ENCODE results near the gene MSL1. TPM values are rescaled to one million over a fixed set of nuclear protein-coding genes. Genes with fewer than 3 reads are reported as not detected.
A peak's percentile ranks its signal among the peaks of the same experiment; 100 is the strongest.

MSL1 gene
- total and polyA plus RNA-seq, 2 of the 4 experiments (the other 2 are of a cell fraction) = 28.3 to 48.4 TPM

DNA sequence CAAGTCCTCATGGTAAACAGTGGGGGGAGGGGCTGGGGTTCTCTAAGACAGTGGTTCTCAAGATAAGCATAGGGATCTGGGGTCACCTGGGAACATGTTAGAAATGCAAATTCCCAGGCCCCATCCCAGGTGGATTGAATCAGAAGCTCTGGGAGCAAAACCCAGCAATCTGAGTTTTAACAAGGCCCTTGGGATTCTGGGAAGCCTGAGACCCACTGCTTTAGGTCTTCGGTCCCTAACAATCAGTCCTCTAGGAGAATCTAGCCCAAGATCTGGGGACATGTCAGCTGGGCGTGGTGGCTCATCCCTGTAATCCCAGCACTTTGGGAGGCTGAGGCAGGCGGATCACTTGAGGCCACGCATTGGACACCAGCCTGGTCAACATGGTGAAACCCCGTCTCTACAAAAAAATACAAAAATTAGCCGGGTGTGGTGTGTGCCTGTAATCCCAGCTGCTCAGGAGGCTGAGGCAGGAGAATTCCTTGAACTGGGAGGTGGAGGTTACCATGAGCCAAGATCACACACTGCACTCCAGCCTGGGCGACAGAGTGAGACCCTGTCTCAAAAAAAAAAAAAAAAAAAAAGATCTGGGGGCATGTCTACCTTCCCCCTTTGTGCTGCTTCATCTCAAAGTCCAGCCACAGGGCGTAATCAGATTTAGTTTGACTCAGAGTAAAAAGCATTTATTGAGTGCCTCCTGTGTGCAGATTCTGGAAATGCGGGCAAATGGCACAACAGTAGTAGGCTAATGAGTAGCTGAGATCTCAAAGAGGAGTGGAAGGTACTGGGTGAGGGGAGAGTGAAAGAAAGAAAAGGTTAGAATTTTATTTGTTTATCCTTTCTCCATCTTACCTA, 12.6 kb upstream of the MSL1 start:
- ATAC-seq (ENCODE audit: low read depth) (no peak), DNase-seq (no peak)
- Histone ChIP-seq H4K20me1 (ENCODE audit: insufficient read depth, low read length) (no peaks in the 10 kb centered on the region), H2AFZ (replicated peaks; ENCODE audit: low read length, poor library complexity) (no peak overlapping the region), H2BK15ac (ENCODE audit: low read depth, low read length) (peak overlapping the region; percentile 62; the same call in 1 of the 3 replicates), H3K4me1 (ENCODE audit: control insufficient read depth, insufficient read depth, low read length) (peaks cover 53% of the 10 kb centered on the region), H3K27ac (ENCODE audit: insufficient read depth, low read length) (peak overlapping the region; percentile 32; the same call in 1 of the 2 replicates), H3K36me3 (ENCODE audit: control insufficient read depth, insufficient read depth, low read length) (no peaks in the 10 kb centered on the region), H3K56ac (ENCODE audit: extremely low read depth, insufficient read depth, low read length) (no peak overlapping the region), H3K9ac (ENCODE audit: low read depth, low read length) (no peak overlapping the region), H4K91ac (ENCODE audit: insufficient read depth, low read depth, low read length) (peak overlapping the region; percentile 13), H3K23ac (ENCODE audit: low read depth, low read length) (no peak overlapping the region), H2BK120ac (ENCODE audit: low read depth, low read length) (peak overlapping the region; percentile 62), H3K14ac (replicated peaks; ENCODE audit: low read depth, low read length) (peak overlapping the region; percentile 30; the same call in 1 of the 2 replicates), H3K4me3 (ENCODE audit: insufficient read depth, low read depth, low read length) (no peak overlapping the region), H3K4me2 (ENCODE audit: low read depth, low read length) (no peak overlapping the region), H2BK5ac (ENCODE audit: low read depth, low read length, poor library complexity, severe bottlenecking) (peak overlapping the region; percentile 13), H3K9me1 (ENCODE audit: insufficient read depth, low read length) (peaks cover 32% of the 10 kb centered on the region), H4K8ac (ENCODE audit: low read depth in 2 of 2, low read length in 2 of 2) (peak overlapping the region; percentile 44 to 57; a peak in 2 of 4 replicates), H3K9me3 (ENCODE audit: control insufficient read depth, insufficient read depth, low read length) (no peaks in the 10 kb centered on the region), H3K27me3 (ENCODE audit: control insufficient read depth, insufficient read depth, low read length) (no peaks in the 10 kb centered on the region), H2AK5ac (ENCODE audit: low read depth, low read length) (peak overlapping the region; percentile 79; the same call in 1 of the 2 replicates), H3K18ac (ENCODE audit: low read depth, low read length) (peak overlapping the region; percentile 34; the same call in 1 of the 2 replicates), H3K4ac (ENCODE audit: low read depth, low read length) (peak overlapping the region; percentile 59), H2BK20ac (ENCODE audit: low read depth, low read length) (peak overlapping the region; percentile 67; the same call in 1 of the 2 replicates), H3K79me1 (ENCODE audit: low read depth in 1 of 2, low read length in 2 of 2) (peaks cover 0 to 38% of the 10 kb centered on the region in 2 experiments; a peak in 2 of 4 replicates), H2AK9ac (replicated peaks; ENCODE audit: low read depth, low read length, poor library complexity) (no peak overlapping the region), H4K5ac (ENCODE audit: low read depth, low read length) (peak overlapping the region; percentile 57; the same call in 1 of the 2 replicates)
- intact Hi-C loops (cut with micrococcal nuclease) = no loop called here
- 93% methylated on average over 2 of the region's 9 CpGs; no CpG with 5 or more reads in 1 of the 2 experiments for WGBS, 2 experiments (ENCODE audit: extremely low coverage in 2 of 2, insufficient read length in 1 of 2)
- ChIA-PET POLR2A (ENCODE audit: unreplicated experiment) (interaction anchor here (1.0 kb wide), 1 partner anchor 9 kb away, joined by 3 read pairs; the partner anchor contains the start of gene NR1D1), CTCF (interaction anchor here (0.6 to 2.1 kb wide), 2 partner anchors 55 to 70 kb away, joined by 4 to 5 read pairs; no protein-coding TSS in a partner anchor)
- no TSS peak for BruUV-seq (replicated peaks)
- TF ChIP-seq, protein P1, sequence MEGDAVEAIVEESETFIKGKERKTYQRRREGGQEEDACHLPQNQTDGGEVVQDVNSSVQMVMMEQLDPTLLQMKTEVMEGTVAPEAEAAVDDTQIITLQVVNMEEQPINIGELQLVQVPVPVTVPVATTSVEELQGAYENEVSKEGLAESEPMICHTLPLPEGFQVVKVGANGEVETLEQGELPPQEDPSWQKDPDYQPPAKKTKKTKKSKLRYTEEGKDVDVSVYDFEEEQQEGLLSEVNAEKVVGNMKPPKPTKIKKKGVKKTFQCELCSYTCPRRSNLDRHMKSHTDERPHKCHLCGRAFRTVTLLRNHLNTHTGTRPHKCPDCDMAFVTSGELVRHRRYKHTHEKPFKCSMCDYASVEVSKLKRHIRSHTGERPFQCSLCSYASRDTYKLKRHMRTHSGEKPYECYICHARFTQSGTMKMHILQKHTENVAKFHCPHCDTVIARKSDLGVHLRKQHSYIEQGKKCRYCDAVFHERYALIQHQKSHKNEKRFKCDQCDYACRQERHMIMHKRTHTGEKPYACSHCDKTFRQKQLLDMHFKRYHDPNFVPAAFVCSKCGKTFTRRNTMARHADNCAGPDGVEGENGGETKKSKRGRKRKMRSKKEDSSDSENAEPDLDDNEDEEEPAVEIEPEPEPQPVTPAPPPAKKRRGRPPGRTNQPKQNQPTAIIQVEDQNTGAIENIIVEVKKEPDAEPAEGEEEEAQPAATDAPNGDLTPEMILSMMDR (conservative IDR thresholded peaks at IDR 0.05; ENCODE audit: low read depth, low read length) = 0 out of 2 replicates have a peak, but pooled peaks have one; percentile 19
- TF ChIP-seq POLR2A (IDR thresholded peaks at IDR 0.05; ENCODE audit: low read depth, low read length) (no peak), CHD1 (IDR thresholded peaks at IDR 0.05; ENCODE audit: low read depth, low read length) (no peak), MXI1 (IDR thresholded peaks at IDR 0.05; ENCODE audit: borderline replicate concordance, low read depth, low read length) (no peak)
- dilution Hi-C loops (cut with HindIII; ENCODE audit: low sequenced_read_pairs, unreplicated experiment) = no loop called here
- in situ Hi-C loops (cut with MboI; ENCODE audit: low sequenced_read_pairs) = no loop called here
